HEK293 (cell line): ENCODE results near the gene EIF2S3.

Experiments
- CTCF ChIA-PET: fragments of 350-600 bp; formaldehyde crosslinking; extraction: SDS; loops from one replicate; lab custom pipeline; 2021; ENCODE audit warnings: antibody characterized with exemption; lab: Yijun Ruan, JAX
- POLR2A ChIA-PET: fragments of 300-600 bp; formaldehyde crosslinking; extraction: SDS; loops from one replicate; lab custom pipeline; 2020; ENCODE audit warnings: antibody characterized with exemption, inconsistent platforms; lab: Yijun Ruan, JAX
- H3K27ac ChIP-seq: fragments of 200-500 bp; sonication (Bioruptor generic); 2 replicates; pipeline ENCODE4 v1.5.1; 2014; ENCODE audit warnings: low read depth, low read length, control low read depth, inconsistent platforms; ENCODE audit errors: extremely low read depth
- H3K36me3 ChIP-seq, 2 experiments: fragments of 200-500 bp in 1 of 2; sonication (Bioruptor generic) in 1 of 2; 1 replicate in 1 of 2; 2 replicates in 1 of 2; pipeline ENCODE4 v1.5.1; 2014 to 2017; ENCODE audit warnings: inconsistent platforms in 2 of 2, low read length in 2 of 2; ENCODE audit not compliant: control insufficient read depth in 2 of 2, insufficient read depth in 1 of 2
- H3K4me1 ChIP-seq: fragments of 200-500 bp; sonication (Bioruptor generic); 2 replicates; pipeline ENCODE4 v1.5.1; 2014; ENCODE audit warnings: mild to moderate bottlenecking, low read length, inconsistent platforms; ENCODE audit not compliant: control insufficient read depth, insufficient read depth
- H3K4me3 ChIP-seq: 2 replicates; pipeline ENCODE4 v1.5.1; 2011; ENCODE audit warnings: low read depth, mild to moderate bottlenecking, control low read depth, low read length, moderate library complexity
- H3K9me3 ChIP-seq: fragments of 200-500 bp; sonication (Bioruptor generic); 2 replicates; pipeline ENCODE4 v1.5.1; 2014; ENCODE audit warnings: low read depth, low read length, inconsistent platforms; ENCODE audit not compliant: control insufficient read depth, insufficient read depth
- RBAK ChIP-seq: fragments of 450-650 bp; formaldehyde crosslinking; IDR thresholded peaks from 2 replicates; pipeline ENCODE4 v1.5.1; 2016; ENCODE audit warnings: missing biosample characterization, missing genetic modification characterization
- SP7 ChIP-seq: fragments of 450-650 bp; formaldehyde crosslinking; IDR thresholded peaks from 2 replicates; pipeline ENCODE4 v1.5.1; 2016; ENCODE audit warnings: missing biosample characterization, missing genetic modification characterization
- ZBTB20 ChIP-seq: fragments of 450-650 bp; formaldehyde crosslinking; IDR thresholded peaks from 2 replicates; pipeline ENCODE4 v1.5.1; 2016; ENCODE audit warnings: missing biosample characterization, missing genetic modification characterization
- ZBTB49 ChIP-seq: fragments of 450-650 bp; formaldehyde crosslinking; IDR thresholded peaks from 2 replicates; pipeline ENCODE4 v1.5.1; 2016; ENCODE audit warnings: missing biosample characterization, missing genetic modification characterization, low read depth
- ZFP69B ChIP-seq: fragments of 450-650 bp; formaldehyde crosslinking; IDR thresholded peaks from 2 replicates; pipeline ENCODE4 v1.5.1; 2016; ENCODE audit warnings: missing biosample characterization, missing genetic modification characterization
- ZNF202 ChIP-seq: fragments of 450-650 bp; formaldehyde crosslinking; IDR thresholded peaks from 2 replicates; pipeline ENCODE4 v1.5.1; 2016; ENCODE audit warnings: missing biosample characterization, missing genetic modification characterization, borderline replicate concordance
- ZNF624 ChIP-seq: fragments of 450-650 bp; formaldehyde crosslinking; IDR thresholded peaks from 2 replicates; pipeline ENCODE4 v1.5.1; 2017; ENCODE audit warnings: missing biosample characterization, missing genetic modification characterization
- ZNF660 ChIP-seq: fragments of 450-650 bp; IDR thresholded peaks from 2 replicates; pipeline ENCODE4 v1.5.1; 2018; ENCODE audit warnings: missing biosample characterization, mild to moderate bottlenecking, missing genetic modification characterization
- ZNF670 ChIP-seq: fragments of 450-650 bp; formaldehyde crosslinking; IDR thresholded peaks from 2 replicates; pipeline ENCODE4 v1.5.1; 2016; ENCODE audit warnings: missing biosample characterization, missing genetic modification characterization, low read depth
- ZNF704 ChIP-seq: fragments of 450-650 bp; formaldehyde crosslinking; IDR thresholded peaks from 2 replicates; pipeline ENCODE4 v1.5.1; 2016; ENCODE audit warnings: missing biosample characterization, missing genetic modification characterization
- ZSCAN18 ChIP-seq: fragments of 450-650 bp; formaldehyde crosslinking; IDR thresholded peaks from 2 replicates; pipeline ENCODE4 v1.5.1; 2016; ENCODE audit warnings: missing biosample characterization, missing genetic modification characterization
- TF ChIP-seq, protein P1 (sequence below): fragments of 450-650 bp; formaldehyde crosslinking; IDR thresholded peaks from 2 replicates; pipeline ENCODE4 v1.5.1; 2017; ENCODE audit warnings: missing biosample characterization, mild to moderate bottlenecking, missing genetic modification characterization, moderate library complexity
- TF ChIP-seq, protein P2 (sequence below): fragments of 450-650 bp; formaldehyde crosslinking; IDR thresholded peaks from 2 replicates; pipeline ENCODE4 v1.5.1; 2017; ENCODE audit warnings: missing biosample characterization, missing genetic modification characterization
- TF ChIP-seq, protein P3 (sequence below): fragments of 450-650 bp; formaldehyde crosslinking; IDR thresholded peaks from 2 replicates; pipeline ENCODE4 v1.5.1; 2017; ENCODE audit warnings: missing biosample characterization, missing genetic modification characterization

EIF2S3 gene

GRCh38 chrX:24069877-24070276 is 15.1 kb downstream of the EIF2S3 start:
- H3K36me3 ChIP-seq, result peaks cover 97 to 100% of the 10 kb centered on the region in 2 experiments
- ChIA-PET POLR2A (interaction anchor here (0.6 to 1.2 kb wide), 7 partner anchors 15 to 199 kb away, joined by 3 to 7 read pairs (median 3); partner anchors contain the start of gene EIF2S3), CTCF (interaction anchor here (0.6 to 3.0 kb wide), 3 partner anchors 15 to 173 kb away, joined by 3 to 17 read pairs (median 4); partner anchors contain the start of gene EIF2S3)
- H3K9me3 ChIP-seq, result no peaks in the 10 kb centered on the region
- H3K4me3 ChIP-seq, result no peak overlapping the region
- TF ChIP-seq ZNF670 (tag by site-specific recombination) (no peak), ZBTB20 (tag by site-specific recombination) (no peak), ZFP69B (tag by site-specific recombination) (no peak), SP7 (tag by site-specific recombination) (no peak), ZSCAN18 (no peak), ZNF660 (no peak), ZNF624 (tag by site-specific recombination) (no peak)
- TF ChIP-seq, protein P1, sequence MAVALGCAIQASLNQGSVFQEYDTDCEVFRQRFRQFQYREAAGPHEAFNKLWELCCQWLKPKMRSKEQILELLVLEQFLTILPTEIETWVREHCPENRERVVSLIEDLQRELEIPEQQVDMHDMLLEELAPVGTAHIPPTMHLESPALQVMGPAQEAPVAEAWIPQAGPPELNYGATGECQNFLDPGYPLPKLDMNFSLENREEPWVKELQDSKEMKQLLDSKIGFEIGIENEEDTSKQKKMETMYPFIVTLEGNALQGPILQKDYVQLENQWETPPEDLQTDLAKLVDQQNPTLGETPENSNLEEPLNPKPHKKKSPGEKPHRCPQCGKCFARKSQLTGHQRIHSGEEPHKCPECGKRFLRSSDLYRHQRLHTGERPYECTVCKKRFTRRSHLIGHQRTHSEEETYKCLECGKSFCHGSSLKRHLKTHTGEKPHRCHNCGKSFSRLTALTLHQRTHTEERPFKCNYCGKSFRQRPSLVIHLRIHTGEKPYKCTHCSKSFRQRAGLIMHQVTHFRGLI, result no peak
- TF ChIP-seq, protein P2, sequence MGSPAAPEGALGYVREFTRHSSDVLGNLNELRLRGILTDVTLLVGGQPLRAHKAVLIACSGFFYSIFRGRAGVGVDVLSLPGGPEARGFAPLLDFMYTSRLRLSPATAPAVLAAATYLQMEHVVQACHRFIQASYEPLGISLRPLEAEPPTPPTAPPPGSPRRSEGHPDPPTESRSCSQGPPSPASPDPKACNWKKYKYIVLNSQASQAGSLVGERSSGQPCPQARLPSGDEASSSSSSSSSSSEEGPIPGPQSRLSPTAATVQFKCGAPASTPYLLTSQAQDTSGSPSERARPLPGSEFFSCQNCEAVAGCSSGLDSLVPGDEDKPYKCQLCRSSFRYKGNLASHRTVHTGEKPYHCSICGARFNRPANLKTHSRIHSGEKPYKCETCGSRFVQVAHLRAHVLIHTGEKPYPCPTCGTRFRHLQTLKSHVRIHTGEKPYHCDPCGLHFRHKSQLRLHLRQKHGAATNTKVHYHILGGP (tag by site-specific recombination), result no peak
- TF ChIP-seq, all 188 proteins: peak for 0
- no peaks in the 10 kb centered on the region for H3K4me1 ChIP-seq
- H3K27ac ChIP-seq, result no peak overlapping the region

DNA sequence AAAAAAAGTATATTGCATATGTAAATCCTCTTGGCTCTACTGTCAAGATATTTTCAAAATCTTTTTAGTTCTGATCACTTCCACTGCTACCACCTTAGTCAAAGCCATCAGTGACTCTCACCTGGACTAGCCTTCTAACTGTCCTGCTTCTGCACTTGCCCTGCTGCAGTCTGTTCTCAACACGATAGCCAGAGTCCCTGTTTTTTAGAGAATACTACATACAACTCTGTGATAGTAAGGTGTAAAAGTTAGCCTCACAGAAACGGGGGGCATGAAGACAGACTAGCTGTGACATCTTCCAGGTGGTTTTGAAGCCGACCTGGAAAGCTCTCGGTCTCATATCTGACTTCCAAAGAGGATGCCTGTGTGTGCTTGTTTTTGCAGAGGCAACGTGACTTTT is 24.7 kb downstream of the EIF2S3 start:
- ChIA-PET POLR2A (interaction anchor here (0.9 to 1.0 kb wide), 2 partner anchors 78 to 169 kb away, joined by 3 to 6 read pairs; no protein-coding TSS in a partner anchor), CTCF (no interaction called here)
- Histone ChIP-seq H3K36me3 (peaks cover 36 to 44% of the 10 kb centered on the region in 2 experiments), H3K9me3 (no peaks in the 10 kb centered on the region), H3K4me3 (no peak overlapping the region), H3K27ac (peak overlapping the region; percentile 17; the same call in 1 of the 2 replicates), H3K4me1 (no peaks in the 10 kb centered on the region)
- TF ChIP-seq, protein P3, sequence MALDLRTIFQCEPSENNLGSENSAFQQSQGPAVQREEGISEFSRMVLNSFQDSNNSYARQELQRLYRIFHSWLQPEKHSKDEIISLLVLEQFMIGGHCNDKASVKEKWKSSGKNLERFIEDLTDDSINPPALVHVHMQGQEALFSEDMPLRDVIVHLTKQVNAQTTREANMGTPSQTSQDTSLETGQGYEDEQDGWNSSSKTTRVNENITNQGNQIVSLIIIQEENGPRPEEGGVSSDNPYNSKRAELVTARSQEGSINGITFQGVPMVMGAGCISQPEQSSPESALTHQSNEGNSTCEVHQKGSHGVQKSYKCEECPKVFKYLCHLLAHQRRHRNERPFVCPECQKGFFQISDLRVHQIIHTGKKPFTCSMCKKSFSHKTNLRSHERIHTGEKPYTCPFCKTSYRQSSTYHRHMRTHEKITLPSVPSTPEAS (tag by site-specific recombination), result no peak
- TF ChIP-seq ZNF202 (tag by site-specific recombination), result no peak
- TF ChIP-seq RBAK (tag by site-specific recombination), result no peak
- no peak for TF ChIP-seq ZNF704 (tag by site-specific recombination)
- TF ChIP-seq ZBTB49 (tag by site-specific recombination), result no peak
